ENCODE results near the gene ZDHHC4.

Gene ZDHHC4

DNA sequence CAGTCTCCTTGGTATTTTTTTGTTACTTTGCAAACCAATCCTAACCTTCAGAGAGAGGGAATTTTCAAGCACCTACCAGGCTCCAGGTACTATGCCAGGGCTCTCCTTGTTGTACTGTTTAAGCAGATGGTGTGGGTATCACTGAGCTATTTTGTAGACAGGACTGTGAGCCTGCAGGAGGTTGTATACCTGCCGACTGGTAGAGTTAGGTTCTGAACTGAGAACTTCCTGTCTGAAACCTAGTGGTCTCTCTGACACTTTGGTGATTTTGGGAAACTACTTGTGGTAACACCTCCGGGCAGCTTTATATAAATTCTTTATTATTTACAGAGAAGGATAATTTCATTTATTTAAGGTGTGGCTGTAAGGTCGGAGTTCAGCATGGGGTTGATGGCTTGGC, 42.7 kb downstream of the ZDHHC4 start:
- DNase-seq (ENCODE audit: extremely low read depth, low read depth): no peak
- TF ChIP-seq, protein P1, sequence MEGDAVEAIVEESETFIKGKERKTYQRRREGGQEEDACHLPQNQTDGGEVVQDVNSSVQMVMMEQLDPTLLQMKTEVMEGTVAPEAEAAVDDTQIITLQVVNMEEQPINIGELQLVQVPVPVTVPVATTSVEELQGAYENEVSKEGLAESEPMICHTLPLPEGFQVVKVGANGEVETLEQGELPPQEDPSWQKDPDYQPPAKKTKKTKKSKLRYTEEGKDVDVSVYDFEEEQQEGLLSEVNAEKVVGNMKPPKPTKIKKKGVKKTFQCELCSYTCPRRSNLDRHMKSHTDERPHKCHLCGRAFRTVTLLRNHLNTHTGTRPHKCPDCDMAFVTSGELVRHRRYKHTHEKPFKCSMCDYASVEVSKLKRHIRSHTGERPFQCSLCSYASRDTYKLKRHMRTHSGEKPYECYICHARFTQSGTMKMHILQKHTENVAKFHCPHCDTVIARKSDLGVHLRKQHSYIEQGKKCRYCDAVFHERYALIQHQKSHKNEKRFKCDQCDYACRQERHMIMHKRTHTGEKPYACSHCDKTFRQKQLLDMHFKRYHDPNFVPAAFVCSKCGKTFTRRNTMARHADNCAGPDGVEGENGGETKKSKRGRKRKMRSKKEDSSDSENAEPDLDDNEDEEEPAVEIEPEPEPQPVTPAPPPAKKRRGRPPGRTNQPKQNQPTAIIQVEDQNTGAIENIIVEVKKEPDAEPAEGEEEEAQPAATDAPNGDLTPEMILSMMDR (IDR thresholded peaks at IDR 0.05; ENCODE audit: low read depth, low read length, missing control alignments): no peak
- no peak overlapping the region for H3K4me3 ChIP-seq (replicated peaks; ENCODE audit: low read depth, low read length)

DNA sequence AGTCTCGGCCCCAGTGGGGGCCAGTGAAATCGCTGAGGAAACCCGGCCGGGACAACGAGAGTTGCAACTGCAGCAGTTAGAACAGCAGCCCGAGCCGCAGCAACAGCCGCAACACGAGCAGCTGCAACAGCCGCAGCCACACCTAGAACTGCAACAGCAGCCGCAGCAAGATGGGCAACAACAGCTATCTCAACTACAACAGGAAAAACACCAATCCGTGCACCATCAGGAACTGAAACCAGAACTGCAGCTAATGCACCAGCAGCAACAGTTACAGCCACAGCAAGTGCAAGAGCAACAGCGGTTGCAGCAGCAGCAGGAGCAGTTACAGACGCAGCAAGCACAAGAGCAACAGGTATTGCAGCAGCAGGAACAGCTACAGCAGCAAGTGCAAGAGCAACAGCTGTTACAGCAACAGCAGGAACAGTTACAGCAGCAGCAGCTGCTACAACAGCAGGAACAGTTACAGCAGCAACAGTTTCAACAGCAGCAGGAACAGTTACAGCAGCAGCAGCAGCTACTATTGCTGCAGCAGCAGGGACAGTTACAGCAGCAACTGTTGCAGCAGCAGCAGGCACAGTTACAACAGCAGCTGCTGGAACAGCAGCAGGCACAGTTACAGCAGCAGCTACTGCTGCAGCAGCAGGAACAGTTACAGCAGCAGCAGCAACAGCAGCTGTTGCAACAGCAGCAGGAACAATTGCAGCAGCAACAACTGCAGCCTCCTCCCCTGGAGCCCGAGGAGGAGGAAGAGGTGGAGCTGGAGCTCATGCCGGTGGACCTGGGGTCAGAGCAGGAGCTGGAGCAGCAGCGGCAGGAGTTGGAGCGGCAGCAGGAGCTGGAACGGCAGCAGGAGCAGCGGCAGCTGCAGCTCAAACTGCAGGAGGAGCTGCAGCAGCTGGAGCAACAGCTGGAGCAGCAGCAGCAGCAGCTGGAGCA, 44.2 kb downstream of the ZDHHC4 start:
- TF ChIP-seq, protein P1 (IDR thresholded peaks at IDR 0.05; ENCODE audit: low read depth, low read length, missing control alignments): no peak

DNA sequence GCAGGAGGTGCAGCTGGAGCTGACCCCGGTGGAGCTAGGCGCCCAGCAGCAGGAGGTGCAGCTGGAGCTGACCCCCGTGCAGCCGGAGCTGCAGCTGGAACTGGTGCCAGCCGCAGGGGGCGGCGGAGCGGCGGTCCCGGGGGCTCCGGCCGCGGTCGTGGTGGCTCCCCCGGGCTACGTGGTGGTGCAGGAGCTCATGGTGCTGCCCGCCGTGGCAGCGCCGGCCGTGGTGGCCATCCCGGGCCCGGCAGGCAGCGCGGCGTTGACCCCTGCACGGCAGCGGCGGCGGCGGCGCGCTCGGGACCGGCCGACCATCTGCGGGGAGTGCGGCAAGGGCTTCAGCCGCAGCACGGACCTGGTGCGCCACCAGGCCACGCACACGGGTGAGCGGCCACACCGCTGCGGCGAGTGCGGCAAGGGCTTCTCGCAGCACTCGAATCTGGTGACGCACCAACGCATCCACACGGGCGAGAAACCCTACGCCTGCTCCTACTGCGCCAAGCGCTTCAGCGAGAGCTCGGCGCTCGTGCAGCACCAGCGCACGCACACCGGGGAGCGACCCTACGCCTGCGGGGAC, 45.0 kb downstream of the ZDHHC4 start:
- no peak for DNase-seq (ENCODE audit: extremely low read depth, low read depth)
- no peak overlapping the region for H3K4me3 ChIP-seq (replicated peaks; ENCODE audit: low read depth, low read length)
- TF ChIP-seq, protein P1 (IDR thresholded peaks at IDR 0.05; ENCODE audit: low read depth, low read length, missing control alignments): no peak

More for the DNA sequence above, 44.2 kb downstream of the ZDHHC4 start:
- no peak overlapping the region for H3K4me3 ChIP-seq (replicated peaks; ENCODE audit: low read depth, low read length)
- no peak for DNase-seq (ENCODE audit: extremely low read depth, low read depth)

DNA sequence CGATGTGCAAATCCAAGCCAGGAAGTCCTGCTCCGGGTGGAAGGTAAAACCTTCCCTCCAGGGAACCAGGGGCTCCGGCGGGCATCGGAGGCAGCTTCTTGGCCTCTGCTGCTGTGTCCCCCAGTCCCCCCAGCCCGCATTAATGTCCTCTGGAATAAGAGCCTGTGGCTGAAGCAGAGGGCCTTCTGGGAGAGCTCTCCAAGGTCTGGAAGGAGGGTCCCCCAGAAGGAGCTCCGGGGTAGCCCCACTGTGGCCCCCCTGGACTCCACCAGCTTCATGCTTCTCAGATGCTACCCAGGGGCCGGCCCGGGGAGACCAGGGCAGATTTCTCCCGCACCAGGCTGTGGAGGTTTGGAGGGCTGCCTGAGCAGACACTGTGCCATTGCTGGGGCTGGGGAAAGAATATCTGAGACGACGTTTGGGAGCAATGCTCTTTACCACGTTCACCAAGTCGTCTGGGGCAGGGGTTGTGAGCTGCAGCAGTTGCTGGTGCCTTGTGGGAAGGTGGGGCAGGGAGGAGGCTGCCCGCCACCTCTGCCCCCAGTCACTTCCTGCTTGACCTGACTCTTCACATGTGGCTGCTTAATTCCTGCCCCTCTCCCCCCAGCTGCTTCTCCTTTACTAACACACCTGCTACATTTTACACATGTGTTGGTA, 46.5 kb downstream of the ZDHHC4 start:
- no peak overlapping the region for H3K4me3 ChIP-seq (replicated peaks; ENCODE audit: low read depth, low read length)
- TF ChIP-seq, protein P1 (IDR thresholded peaks at IDR 0.05; ENCODE audit: low read depth, low read length, missing control alignments): no peak
- no peak for DNase-seq (ENCODE audit: extremely low read depth, low read depth)

DNA sequence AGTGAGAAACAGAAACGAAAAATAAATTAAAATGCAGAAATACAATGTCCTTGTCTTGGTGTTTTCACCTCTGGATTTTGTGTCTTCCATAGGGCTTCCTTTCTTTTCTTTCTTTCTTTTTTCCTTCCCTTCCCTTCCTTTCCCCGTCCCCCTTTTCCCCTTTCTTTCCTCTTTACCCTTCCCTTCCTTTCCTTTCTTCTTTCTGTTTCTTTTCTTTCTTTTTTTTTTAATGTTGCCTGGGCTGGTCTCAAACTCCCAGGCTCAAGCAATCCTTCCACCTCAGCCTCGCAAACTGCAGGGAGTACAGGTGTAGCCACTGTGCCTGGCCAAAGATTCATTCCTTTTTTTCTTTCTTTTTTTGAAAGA, 47.0 kb downstream of the ZDHHC4 start:
- no peak overlapping the region for H3K4me3 ChIP-seq (replicated peaks; ENCODE audit: low read depth, low read length)
- DNase-seq (ENCODE audit: extremely low read depth, low read depth): no peak

DNA sequence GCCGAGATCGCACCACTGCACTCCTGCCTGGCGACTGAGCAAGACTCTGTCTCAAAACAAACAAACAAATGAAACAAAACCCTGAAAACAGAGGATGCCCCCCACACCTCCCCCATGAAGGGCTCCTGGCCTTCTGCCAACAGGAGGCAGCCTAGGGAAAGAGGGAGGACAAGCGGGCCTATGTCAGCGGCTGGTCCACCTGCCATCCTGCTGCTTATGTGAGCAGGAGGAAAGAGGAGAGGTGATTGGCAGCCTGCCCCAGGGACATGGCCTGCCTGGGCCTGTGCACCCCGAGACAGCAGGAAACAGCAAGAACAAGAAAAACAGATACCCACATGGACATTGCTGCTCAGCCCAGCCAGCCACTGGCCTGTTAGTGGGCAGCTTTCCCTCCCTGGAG, 50.8 kb downstream of the ZDHHC4 start:
- H3K4me3 ChIP-seq (replicated peaks; ENCODE audit: low read depth, low read length): no peak overlapping the region
- TF ChIP-seq, protein P1 (IDR thresholded peaks at IDR 0.05; ENCODE audit: low read depth, low read length, missing control alignments): no peak
- no peak for DNase-seq (ENCODE audit: extremely low read depth, low read depth)

More for the DNA sequence above, 47.0 kb downstream of the ZDHHC4 start:
- TF ChIP-seq, protein P1 (IDR thresholded peaks at IDR 0.05; ENCODE audit: low read depth, low read length, missing control alignments): no peak
